Upper lobe of right lung (tissue), 1 donor: Measurements from ENCODE around the gene DLEC1. TPM values are rescaled to one million over a fixed set of nuclear protein-coding genes. Genes with fewer than 3 reads are reported as not detected.

Experiments used
- ATAC-seq: fragments of 200-7000 bp; cut with Tn5 transposase; one replicate; pipeline ENCODE4 v1.9.1; 2020; ENCODE audit warnings: mild to moderate bottlenecking, moderate library complexity
- DNase-seq: peaks from one replicate; pipeline ENCODE4 v3.0.0-alpha.2; 2020
- H3K27ac ChIP-seq: fragments of 200-600 bp; one replicate; pipeline ENCODE4 v1.8.0; 2022
- H3K27me3 ChIP-seq: fragments of 200-600 bp; one replicate; pipeline ENCODE4 v1.8.0; 2022; ENCODE audit warnings: mild to moderate bottlenecking
- H3K36me3 ChIP-seq: fragments of 200-600 bp; one replicate; pipeline ENCODE4 v1.8.0; 2022
- H3K4me1 ChIP-seq: fragments of 200-600 bp; one replicate; pipeline ENCODE4 v1.8.0; 2022
- H3K4me3 ChIP-seq: fragments of 200-600 bp; one replicate; pipeline ENCODE4 v1.8.0; 2022; ENCODE audit warnings: mild to moderate bottlenecking
- H3K9me3 ChIP-seq: fragments of 200-600 bp; one replicate; pipeline ENCODE4 v1.8.0; 2022
- CTCF ChIP-seq: fragments of 200-600 bp; IDR thresholded peaks from one replicate; pipeline ENCODE4 v1.8.0; 2022; ENCODE audit warnings: antibody characterized with exemption
- intact Hi-C: fragments of 100-400 bp; cut with DNase I; formaldehyde crosslinking; loops from one replicate; pipeline ENCODE4 v1.11.0; 2022
- total RNA-seq: library from RNA; stranded (reverse); fragmentation: NEBNext Ultra II Directional; extraction: Animal tissue kit (Norgen Biotek cat#: 25700); gene quantifications from one replicate; pipeline ENCODE4 v1.2.1, GENCODE V29; 2021
- donor health status: DM: no; HTN: yes; CAD: no; lungs with severe emphysema.

The DLEC1 gene
- total RNA-seq, 1 donor from 2014 or later: 2.7 TPM

DNA sequence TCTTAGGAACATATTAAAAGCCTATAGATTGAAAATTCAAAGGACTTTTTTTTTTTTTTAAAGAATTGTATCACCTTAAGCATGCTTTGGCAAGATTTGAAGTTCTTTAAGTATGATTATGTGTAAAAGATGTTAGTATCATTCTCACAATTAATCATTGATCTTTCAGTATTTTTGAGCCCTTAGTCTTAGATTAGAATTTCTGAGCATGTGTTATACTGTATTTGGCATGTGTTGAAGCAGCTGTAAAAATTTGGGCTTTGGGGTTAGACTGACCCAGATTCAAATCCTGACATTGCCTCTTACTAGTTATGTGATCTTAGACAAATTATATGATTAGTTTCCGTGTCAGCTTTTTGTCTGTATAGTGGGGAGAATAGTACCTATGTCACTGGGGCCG, 132.6 kb downstream of the DLEC1 start:
- DNase-seq (no peak), ATAC-seq (no peak)
- Histone ChIP-seq H3K27ac (no peak overlapping the region), H3K9me3 (no peaks in the 10 kb centered on the region), H3K4me3 (no peak overlapping the region), H3K27me3 (no peaks in the 10 kb centered on the region), H3K36me3 (no peaks in the 10 kb centered on the region), H3K4me1 (peaks cover 10% of the 10 kb centered on the region)
- no peak for TF ChIP-seq CTCF
- intact Hi-C loops: no loop called here

Other genes starting within 250 kb of the DLEC1 start
- gene CTDSPL, start 177.3 kb upstream of the DLEC1 start, total RNA-seq: 78.6 TPM
- 8.9 TPM for gene VILL, start 48.4 kb upstream of the DLEC1 start, total RNA-seq
- 32.2 TPM for gene PLCD1, start 9.6 kb upstream of the DLEC1 start, total RNA-seq
- 81.7 TPM for gene ACAA1, start 97.9 kb downstream of the DLEC1 start, total RNA-seq
- 70.2 TPM for gene MYD88, start 99.5 kb downstream of the DLEC1 start, total RNA-seq
- 32.7 TPM for gene OXSR1, start 126.3 kb downstream of the DLEC1 start, total RNA-seq
- 0.41 TPM for gene SLC22A13, start 226.6 kb downstream of the DLEC1 start, total RNA-seq
- 0.20 TPM for gene SLC22A14, start 243.1 kb downstream of the DLEC1 start, total RNA-seq